Measurements from ENCODE around the gene B3GNT2. TPM values are rescaled to one million over a fixed set of nuclear protein-coding genes. Genes with fewer than 3 reads are reported as not detected.

The B3GNT2 gene
- total RNA-seq, 4 donors from 2014 or later, result 16.9 to 36.9 (median 20.3) TPM

DNA sequence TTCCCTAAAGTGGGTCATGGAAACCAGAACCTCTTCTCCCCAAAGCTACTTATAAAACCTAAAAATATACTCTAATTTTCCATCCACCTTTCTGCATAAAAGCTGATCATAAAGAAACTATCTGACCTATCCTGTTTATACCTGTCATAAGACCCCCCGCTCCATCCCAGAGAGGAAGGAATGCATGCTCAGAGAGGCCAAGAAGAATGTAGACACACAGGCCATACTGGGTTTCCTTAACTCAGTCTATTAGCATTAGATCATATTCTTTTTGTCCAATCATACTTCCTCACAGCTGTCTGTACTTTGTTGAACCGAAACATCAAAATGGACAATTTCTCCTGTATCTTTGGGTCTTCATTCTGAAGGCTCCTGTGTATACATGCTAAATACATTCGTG is 52.3 kb downstream of the B3GNT2 start:
- no peak for TF ChIP-seq EP300 (IDR thresholded peaks at IDR 0.05)
- no peaks in the 10 kb centered on the region for H3K4me1 ChIP-seq
- no peak overlapping the region for H3K27ac ChIP-seq
- H3K4me3 ChIP-seq, result no peak overlapping the region
- H3K36me3 ChIP-seq, result no peaks in the 10 kb centered on the region
- H3K27me3 ChIP-seq, result no peaks in the 10 kb centered on the region
- no peaks in the 10 kb centered on the region for H3K9me3 ChIP-seq
- no peak for DNase-seq (ENCODE audit: low spot score in 2 of 2)
- WGBS, result 90% methylated on average over 3 of the region's 3 CpGs

GRCh38 chr2:62250239-62250638 is 54.3 kb downstream of the B3GNT2 start:
- H3K9me3 ChIP-seq, result no peaks in the 10 kb centered on the region
- WGBS, result 85% methylated on average over 4 of the region's 4 CpGs

DNA sequence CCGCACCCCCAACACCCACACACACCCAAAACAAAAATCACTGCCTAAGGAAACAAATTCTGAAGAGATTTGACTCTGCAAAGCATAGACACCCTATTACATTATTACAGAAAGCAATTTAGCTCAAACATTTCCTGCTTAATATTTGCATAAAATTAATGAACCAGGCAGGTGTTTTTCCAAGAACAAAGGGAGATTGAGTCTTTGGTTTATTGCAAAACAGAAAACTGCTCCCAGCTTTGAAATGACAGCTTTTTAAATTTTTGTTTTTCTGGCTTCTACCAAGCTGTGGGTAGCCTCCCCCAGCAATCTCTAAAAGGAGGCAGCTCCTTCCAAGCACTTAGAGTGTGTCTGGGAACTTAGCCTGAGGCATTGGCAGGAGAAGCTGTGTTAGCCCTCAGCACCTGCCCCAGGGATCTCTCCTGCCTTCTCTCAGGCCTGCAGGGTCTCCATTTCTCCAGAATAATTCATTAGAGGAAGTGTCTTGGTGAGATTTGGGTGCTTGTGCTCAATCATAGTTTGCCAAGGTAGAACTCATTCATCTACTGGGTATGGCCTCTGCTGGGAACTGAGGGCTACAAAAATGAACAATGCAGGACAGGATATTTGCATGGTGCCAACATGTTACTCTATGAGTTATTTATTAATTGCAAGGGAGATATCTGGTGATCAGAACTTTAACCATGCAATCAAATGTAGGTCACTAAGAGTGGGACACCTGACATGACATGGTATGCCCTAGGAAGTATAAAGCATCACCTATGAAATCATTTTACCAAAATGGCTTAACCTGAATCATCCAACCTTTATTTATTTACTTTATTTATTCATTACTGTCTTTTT is 58.7 kb downstream of the B3GNT2 start:
- DNase-seq (ENCODE audit: low spot score in 2 of 2), result no peak
- TF ChIP-seq CTCF (IDR thresholded peaks at IDR 0.05) (no peak), EP300 (IDR thresholded peaks at IDR 0.05) (no peak), POLR2A (IDR thresholded peaks at IDR 0.05) (no peak), POLR2AphosphoS5 (IDR thresholded peaks at IDR 0.05) (no peak)
- Histone ChIP-seq H3K4me1 (no peaks in the 10 kb centered on the region), H3K27ac (no peak overlapping the region), H3K27me3 (no peaks in the 10 kb centered on the region), H3K36me3 (no peaks in the 10 kb centered on the region), H3K4me3 (no peak overlapping the region), H3K9me3 (no peaks in the 10 kb centered on the region)
- 85% methylated on average over 1 of the region's 1 CpG for WGBS

More at GRCh38 chr2:62250239-62250638, 54.3 kb downstream of the B3GNT2 start:
- TF ChIP-seq POLR2AphosphoS5 (IDR thresholded peaks at IDR 0.05), result no peak
- TF ChIP-seq CTCF (IDR thresholded peaks at IDR 0.05), result no peak
- TF ChIP-seq POLR2A (IDR thresholded peaks at IDR 0.05), result no peak
- TF ChIP-seq EP300 (IDR thresholded peaks at IDR 0.05), result no peak
- no peak overlapping the region for H3K4me3 ChIP-seq
- no peaks in the 10 kb centered on the region for H3K4me1 ChIP-seq
- no peak overlapping the region for H3K27ac ChIP-seq
- no peaks in the 10 kb centered on the region for H3K27me3 ChIP-seq
- no peaks in the 10 kb centered on the region for H3K36me3 ChIP-seq
- no peak for DNase-seq (ENCODE audit: low spot score in 2 of 2)

GRCh38 chr2:62257466-62257865 is 61.6 kb downstream of the B3GNT2 start:
- Histone ChIP-seq H3K36me3 (no peaks in the 10 kb centered on the region), H3K4me3 (no peak overlapping the region), H3K9me3 (no peaks in the 10 kb centered on the region), H3K27me3 (no peaks in the 10 kb centered on the region), H3K27ac (no peak overlapping the region), H3K4me1 (no peaks in the 10 kb centered on the region)
- DNase-seq (ENCODE audit: low spot score in 2 of 2), result no peak
- WGBS, result 90% methylated on average over 4 of the region's 4 CpGs
- no peak for TF ChIP-seq EP300 (IDR thresholded peaks at IDR 0.05)
- TF ChIP-seq POLR2AphosphoS5 (IDR thresholded peaks at IDR 0.05), result no peak
- no peak for TF ChIP-seq POLR2A (IDR thresholded peaks at IDR 0.05)
- no peak for TF ChIP-seq CTCF (IDR thresholded peaks at IDR 0.05)

DNA sequence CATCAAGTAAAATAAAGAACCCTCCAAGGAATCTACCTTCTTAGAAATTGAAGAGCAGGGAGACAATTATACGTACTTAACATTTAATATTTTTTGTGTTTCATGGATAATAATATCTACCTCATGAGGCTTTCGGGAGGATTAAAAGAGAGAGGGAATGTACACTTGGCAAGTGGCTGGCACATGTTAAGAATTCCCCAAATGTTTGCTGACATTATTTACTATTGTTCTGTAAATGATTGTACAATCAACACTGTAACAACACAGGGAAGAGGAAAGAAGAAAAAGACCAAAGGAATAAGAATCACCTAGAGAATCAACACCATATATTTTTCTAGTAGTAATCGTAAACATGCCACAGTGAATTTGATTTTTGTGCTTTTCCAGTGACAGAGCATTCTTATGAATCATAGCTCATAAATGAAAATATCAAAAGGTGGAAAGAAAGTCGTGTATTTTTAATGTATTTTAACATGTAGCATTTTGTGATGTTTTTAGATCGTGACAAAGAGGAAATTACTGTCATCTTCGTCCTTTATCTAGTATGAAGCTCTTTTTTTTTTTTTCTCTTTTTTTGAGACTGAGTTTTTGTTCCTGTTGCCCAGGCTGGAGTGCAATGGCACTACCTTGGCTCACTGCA is 67.3 kb downstream of the B3GNT2 start:
- TF ChIP-seq CTCF (IDR thresholded peaks at IDR 0.05) (no peak), POLR2A (IDR thresholded peaks at IDR 0.05) (no peak)
- DNase-seq (ENCODE audit: low spot score in 2 of 2), result no peak
- Histone ChIP-seq H3K36me3 (no peaks in the 10 kb centered on the region), H3K9me3 (no peaks in the 10 kb centered on the region), H3K4me1 (peaks cover 2% of the 10 kb centered on the region), H3K27me3 (no peaks in the 10 kb centered on the region), H3K27ac (no peak overlapping the region), H3K4me3 (no peak overlapping the region)
- WGBS, result 55% methylated on average over 6 of the region's 6 CpGs

Measured in suprapubic skin (tissue), 4 donors.